Measurements from ENCODE around the gene CPA2.

GRCh38 chr7:130292682-130293257 lies 26.1 kb downstream of the CPA2 start, which contains the start of gene CPA4:
- TF ChIP-seq, protein P1, sequence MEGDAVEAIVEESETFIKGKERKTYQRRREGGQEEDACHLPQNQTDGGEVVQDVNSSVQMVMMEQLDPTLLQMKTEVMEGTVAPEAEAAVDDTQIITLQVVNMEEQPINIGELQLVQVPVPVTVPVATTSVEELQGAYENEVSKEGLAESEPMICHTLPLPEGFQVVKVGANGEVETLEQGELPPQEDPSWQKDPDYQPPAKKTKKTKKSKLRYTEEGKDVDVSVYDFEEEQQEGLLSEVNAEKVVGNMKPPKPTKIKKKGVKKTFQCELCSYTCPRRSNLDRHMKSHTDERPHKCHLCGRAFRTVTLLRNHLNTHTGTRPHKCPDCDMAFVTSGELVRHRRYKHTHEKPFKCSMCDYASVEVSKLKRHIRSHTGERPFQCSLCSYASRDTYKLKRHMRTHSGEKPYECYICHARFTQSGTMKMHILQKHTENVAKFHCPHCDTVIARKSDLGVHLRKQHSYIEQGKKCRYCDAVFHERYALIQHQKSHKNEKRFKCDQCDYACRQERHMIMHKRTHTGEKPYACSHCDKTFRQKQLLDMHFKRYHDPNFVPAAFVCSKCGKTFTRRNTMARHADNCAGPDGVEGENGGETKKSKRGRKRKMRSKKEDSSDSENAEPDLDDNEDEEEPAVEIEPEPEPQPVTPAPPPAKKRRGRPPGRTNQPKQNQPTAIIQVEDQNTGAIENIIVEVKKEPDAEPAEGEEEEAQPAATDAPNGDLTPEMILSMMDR (conservative IDR thresholded peaks at IDR 0.05; ENCODE audit: low read depth, low read length) = no peak
- TF ChIP-seq MXI1 (IDR thresholded peaks at IDR 0.05; ENCODE audit: borderline replicate concordance, low read depth, low read length) = peak; percentile 31; the same call in 1 of the 2 replicates
